Uterus (tissue), 4 donors: Measurements from ENCODE around the gene SOS2. TPM values are rescaled to one million over a fixed set of nuclear protein-coding genes. Genes with fewer than 3 reads are reported as not detected.

ENCODE experiments used
- DNase-seq, 2 donors: peaks; one replicate each; pipeline ENCODE4 v3.0.0-alpha.2; 2019 to 2020
- H3K27ac ChIP-seq, 2 donors: fragments of 200-600 bp; sonication (generic); 1 replicate in 1 of 2; 2 replicates in 1 of 2; pipeline ENCODE4 v1.5.1; 2016 to 2018
- H3K27me3 ChIP-seq, 2 donors: fragments of 200-600 bp; sonication (generic); one replicate each; pipeline ENCODE4 v1.5.1; 2018 to 2019; ENCODE audit warnings: control low read depth in 1 of 2
- H3K36me3 ChIP-seq, 2 donors: fragments of 200-600 bp; sonication (generic); one replicate each; pipeline ENCODE4 v1.5.1; 2019; ENCODE audit warnings: control low read depth in 1 of 2
- H3K4me1 ChIP-seq, 2 donors: fragments of 200-600 bp; sonication (generic); one replicate each; pipeline ENCODE4 v1.5.1; 2018 to 2019; ENCODE audit warnings: control low read depth in 1 of 2
- H3K4me3 ChIP-seq, 2 donors: fragments of 200-600 bp; sonication (generic); 1 replicate in 1 of 2; 2 replicates in 1 of 2; pipeline ENCODE4 v1.5.1; 2018 to 2019; ENCODE audit warnings: mild to moderate bottlenecking in 1 of 2
- H3K9me3 ChIP-seq, 2 donors: fragments of 200-600 bp; sonication (generic); one replicate each; pipeline ENCODE4 v1.5.1; 2019; ENCODE audit warnings: control low read depth in 1 of 2
- POLR2A ChIP-seq, 2 donors: fragments of 450-650 bp; IDR thresholded peaks; one replicate each; pipeline ENCODE4 v1.6.1; 2016; ENCODE audit warnings: antibody characterized with exemption in 2 of 2, mild to moderate bottlenecking in 1 of 2, moderate library complexity in 1 of 2
- intact Hi-C: fragments of 100-400 bp; cut with DNase I; formaldehyde crosslinking; loops from one replicate; pipeline ENCODE4 v1.15.1; 2023; ENCODE audit warnings: low total_unique reads
- total RNA-seq, 4 donors: library from RNA; depleted of rRNA in 3 of 4; stranded (reverse); fragments of >200 nt in 3 of 4; gene quantifications; one replicate each; pipeline versions ENCODE4 v1.1.0 to v1.2.4, GENCODE V29; 2014 to 2023
- TF ChIP-seq, protein P1 (sequence below), 4 experiments: fragments of 200-600 bp in 2 of 4; fragments of 450-650 bp in 2 of 4; sonication (generic) in 2 of 4; IDR thresholded peaks; one replicate each; pipeline ENCODE4 v1.5.1; 2016 to 2019; ENCODE audit warnings: antibody characterized with exemption in 4 of 4, mild to moderate bottlenecking in 2 of 4, moderate library complexity in 1 of 4
- donor health status: DM: yes; HTN: yes; CAD: no.

The SOS2 gene
- total RNA-seq, 4 donors from 2014 or later = 21.8 to 66.9 (median 32.8) TPM

DNA sequence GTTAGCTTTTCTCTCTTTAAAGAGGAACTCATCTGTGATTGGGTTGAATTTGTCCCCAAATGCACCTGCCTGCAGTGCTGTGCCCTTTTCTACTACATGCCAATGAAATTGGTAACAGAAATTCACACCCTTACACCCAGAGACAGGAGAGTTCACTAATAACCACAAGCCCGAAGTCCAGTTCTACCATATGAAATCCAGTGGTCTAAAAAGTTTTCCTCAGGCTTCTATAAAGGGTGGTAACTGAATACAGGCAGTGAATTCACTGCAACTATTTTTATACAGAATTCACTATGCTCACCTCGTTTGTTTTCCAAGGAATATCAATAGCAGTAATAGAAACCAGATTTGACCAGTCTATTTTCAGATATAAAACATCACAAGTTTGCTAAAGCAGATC, 31.5 kb upstream of the SOS2 start:
- H3K27me3 ChIP-seq = no peaks in the 10 kb centered on the region
- no peaks in the 10 kb centered on the region for H3K4me1 ChIP-seq
- TF ChIP-seq, protein P1, sequence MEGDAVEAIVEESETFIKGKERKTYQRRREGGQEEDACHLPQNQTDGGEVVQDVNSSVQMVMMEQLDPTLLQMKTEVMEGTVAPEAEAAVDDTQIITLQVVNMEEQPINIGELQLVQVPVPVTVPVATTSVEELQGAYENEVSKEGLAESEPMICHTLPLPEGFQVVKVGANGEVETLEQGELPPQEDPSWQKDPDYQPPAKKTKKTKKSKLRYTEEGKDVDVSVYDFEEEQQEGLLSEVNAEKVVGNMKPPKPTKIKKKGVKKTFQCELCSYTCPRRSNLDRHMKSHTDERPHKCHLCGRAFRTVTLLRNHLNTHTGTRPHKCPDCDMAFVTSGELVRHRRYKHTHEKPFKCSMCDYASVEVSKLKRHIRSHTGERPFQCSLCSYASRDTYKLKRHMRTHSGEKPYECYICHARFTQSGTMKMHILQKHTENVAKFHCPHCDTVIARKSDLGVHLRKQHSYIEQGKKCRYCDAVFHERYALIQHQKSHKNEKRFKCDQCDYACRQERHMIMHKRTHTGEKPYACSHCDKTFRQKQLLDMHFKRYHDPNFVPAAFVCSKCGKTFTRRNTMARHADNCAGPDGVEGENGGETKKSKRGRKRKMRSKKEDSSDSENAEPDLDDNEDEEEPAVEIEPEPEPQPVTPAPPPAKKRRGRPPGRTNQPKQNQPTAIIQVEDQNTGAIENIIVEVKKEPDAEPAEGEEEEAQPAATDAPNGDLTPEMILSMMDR (IDR thresholded peaks at IDR 0.05) = no peak
- no peak for TF ChIP-seq POLR2A (IDR thresholded peaks at IDR 0.05)
- H3K4me3 ChIP-seq = no peak overlapping the region
- intact Hi-C loops = no loop called here
- no peaks in the 10 kb centered on the region for H3K36me3 ChIP-seq
- H3K27ac ChIP-seq = no peak overlapping the region
- H3K9me3 ChIP-seq = no peaks in the 10 kb centered on the region
- DNase-seq = no peak

DNA sequence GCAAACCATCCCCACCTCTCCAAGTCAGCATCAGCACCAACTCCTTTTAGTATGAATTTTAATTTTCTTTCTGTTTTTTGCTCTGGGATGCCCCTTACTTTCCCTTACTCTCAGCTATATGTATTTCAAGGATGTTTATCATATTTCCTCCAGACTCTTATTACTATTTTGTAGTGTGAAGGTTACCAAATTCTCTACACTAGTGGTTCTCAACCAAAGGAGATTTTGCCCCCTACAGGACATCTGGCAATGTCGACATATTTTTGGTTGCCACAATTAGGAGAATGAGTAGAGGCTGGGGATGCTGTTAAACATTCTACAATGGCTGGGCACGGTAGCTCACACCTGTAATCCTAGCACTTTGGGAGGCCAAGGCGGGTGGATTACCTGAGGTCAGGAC, 29.1 kb upstream of the SOS2 start:
- intact Hi-C loops = no loop called here
- Histone ChIP-seq H3K36me3 (no peaks in the 10 kb centered on the region), H3K4me3 (no peak overlapping the region), H3K4me1 (no peaks in the 10 kb centered on the region), H3K27ac (no peak overlapping the region), H3K9me3 (no peaks in the 10 kb centered on the region), H3K27me3 (no peaks in the 10 kb centered on the region)
- TF ChIP-seq, protein P1 (IDR thresholded peaks at IDR 0.05) = peak in 3 of 4 experiments; percentile 19 to 26 (median 21)
- no peak for TF ChIP-seq POLR2A (IDR thresholded peaks at IDR 0.05)
- DNase-seq = no peak

DNA sequence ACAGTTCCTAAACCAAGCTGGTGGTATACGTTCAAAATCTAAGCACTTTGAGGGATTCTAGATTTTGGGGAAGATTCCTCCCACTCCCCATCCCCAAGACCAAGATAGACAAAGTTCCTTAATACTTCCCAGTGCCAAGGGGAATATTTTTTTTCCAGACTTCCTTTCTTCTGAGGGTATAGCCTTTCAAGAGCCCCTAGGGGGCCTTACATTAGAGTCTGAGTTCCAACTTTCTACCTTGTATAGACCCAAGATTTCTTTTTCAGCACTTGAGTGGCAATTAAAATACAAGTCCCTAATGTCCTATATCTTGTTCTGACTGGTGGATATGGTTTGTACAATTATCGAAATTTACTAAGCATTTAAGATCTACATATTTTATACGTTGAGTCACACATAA, 28.7 kb upstream of the SOS2 start:
- H3K36me3 ChIP-seq = no peaks in the 10 kb centered on the region
- no peaks in the 10 kb centered on the region for H3K27me3 ChIP-seq
- no peak overlapping the region for H3K4me3 ChIP-seq
- H3K4me1 ChIP-seq = no peaks in the 10 kb centered on the region
- no peak overlapping the region for H3K27ac ChIP-seq
- H3K9me3 ChIP-seq = no peaks in the 10 kb centered on the region
- TF ChIP-seq POLR2A (IDR thresholded peaks at IDR 0.05) = no peak
- TF ChIP-seq, protein P1 (IDR thresholded peaks at IDR 0.05) = no peak
- DNase-seq = no peak
- intact Hi-C loops = no loop called here

DNA sequence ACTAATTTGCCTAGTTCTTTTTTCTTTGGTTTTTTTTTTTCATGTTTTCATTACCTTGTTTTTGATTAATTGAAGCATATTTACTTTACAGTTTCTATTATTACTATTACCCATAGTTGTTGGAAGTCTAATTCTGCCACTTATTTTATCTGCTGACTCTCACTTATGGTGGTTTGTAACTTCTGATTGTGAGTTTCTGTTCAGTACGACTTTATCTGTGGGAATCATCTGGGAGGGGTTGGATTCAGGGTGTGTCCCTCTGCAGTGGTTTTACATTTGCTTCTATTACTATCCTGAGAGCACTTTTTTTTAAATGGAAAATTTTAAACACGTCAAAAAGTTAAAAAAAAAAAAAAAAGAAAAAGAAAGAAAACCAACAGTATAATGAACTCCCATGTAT, 26.4 kb upstream of the SOS2 start:
- no peak for TF ChIP-seq POLR2A (IDR thresholded peaks at IDR 0.05)
- TF ChIP-seq, protein P1 (IDR thresholded peaks at IDR 0.05) = no peak
- no peaks in the 10 kb centered on the region for H3K36me3 ChIP-seq
- no peaks in the 10 kb centered on the region for H3K27me3 ChIP-seq
- H3K4me3 ChIP-seq = no peak overlapping the region
- DNase-seq = no peak
- no peaks in the 10 kb centered on the region for H3K9me3 ChIP-seq
- intact Hi-C loops = no loop called here
- H3K27ac ChIP-seq = no peak overlapping the region
- no peaks in the 10 kb centered on the region for H3K4me1 ChIP-seq

DNA sequence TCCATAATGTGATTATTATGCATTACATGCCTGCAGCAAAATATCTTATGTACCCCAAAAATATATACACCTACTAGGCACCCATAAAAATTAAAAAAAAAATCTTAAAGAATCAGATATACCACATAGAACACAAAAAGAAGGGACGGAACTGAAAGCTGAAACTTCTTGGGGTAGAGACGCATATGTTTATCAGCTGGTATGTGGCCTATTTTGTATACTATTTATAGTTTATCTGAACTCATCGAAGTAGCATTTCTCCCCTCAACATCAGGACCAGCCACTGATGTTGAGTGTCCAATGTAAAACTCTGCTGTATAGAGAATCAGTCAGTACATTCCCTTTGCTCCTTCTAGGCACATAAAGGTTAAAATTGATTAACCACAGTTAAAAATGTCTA, 22.9 kb upstream of the SOS2 start:
- no peaks in the 10 kb centered on the region for H3K27me3 ChIP-seq
- H3K27ac ChIP-seq = no peak overlapping the region
- DNase-seq = no peak
- no peaks in the 10 kb centered on the region for H3K36me3 ChIP-seq
- TF ChIP-seq POLR2A (IDR thresholded peaks at IDR 0.05) = no peak
- TF ChIP-seq, protein P1 (IDR thresholded peaks at IDR 0.05) = no peak
- intact Hi-C loops = no loop called here
- H3K9me3 ChIP-seq = no peaks in the 10 kb centered on the region
- H3K4me3 ChIP-seq = no peak overlapping the region
- H3K4me1 ChIP-seq = no peaks in the 10 kb centered on the region
